Activated CD8-positive, alpha-beta T cell treated with anti-CD3 and anti-CD28 coated beads for 36 hours (primary cell): ENCODE results near the gene CCL7. TPM values are rescaled to one million over a fixed set of nuclear protein-coding genes. Genes with fewer than 3 reads are reported as not detected.

Source experiments
- ATAC-seq: fragments of 200-7000 bp; cut with Tn5 transposase; one replicate; pipeline ENCODE4 v1.10.0; 2021; ENCODE audit warnings: mild to moderate bottlenecking, moderate library complexity
- CTCF ChIA-PET: fragments of 350-600 bp; sonication (Branson Sonifier 250); formaldehyde crosslinking; loops from one replicate; lab custom pipeline; 2021; ENCODE audit warnings: antibody characterized with exemption; lab: Charles Lee
- POLR2A ChIA-PET: fragments of 350-600 bp; sonication (Branson Sonifier 250); formaldehyde crosslinking; loops from one replicate; lab custom pipeline; 2021; ENCODE audit warnings: antibody characterized with exemption; lab: Charles Lee
- DNase-seq: peaks from one replicate; pipeline ENCODE4 v3.0.0-alpha.2; 2020
- H3K27ac Mint-ChIP-seq: one replicate; pipeline ENCODE4 v1.8.0; 2021; ENCODE audit warnings: mild to moderate bottlenecking, mixed read lengths
- H3K27me3 Mint-ChIP-seq: one replicate; pipeline ENCODE4 v1.8.0; 2021; ENCODE audit warnings: mixed read lengths
- H3K36me3 Mint-ChIP-seq: one replicate; pipeline ENCODE4 v1.8.0; 2021; ENCODE audit warnings: low read depth, mixed read lengths
- H3K4me1 Mint-ChIP-seq: one replicate; pipeline ENCODE4 v1.8.0; 2021; ENCODE audit warnings: low read depth, mixed read lengths
- H3K4me3 Mint-ChIP-seq: one replicate; pipeline ENCODE4 v1.8.0; 2021; ENCODE audit warnings: mild to moderate bottlenecking, moderate library complexity, mixed read lengths
- H3K9me3 Mint-ChIP-seq: one replicate; pipeline ENCODE4 v1.8.0; 2021; ENCODE audit warnings: mixed read lengths
- CTCF ChIP-seq: fragments of 200-600 bp; IDR thresholded peaks from one replicate; pipeline ENCODE4 v1.8.0; 2022; ENCODE audit warnings: antibody characterized with exemption, mild to moderate bottlenecking
- intact Hi-C: fragments of 100-400 bp; cut with micrococcal nuclease; formaldehyde crosslinking; loops from one replicate; pipeline ENCODE4 v1.10.0; 2022
- total RNA-seq, 2 experiments: library from RNA; stranded (reverse); gene quantifications; one replicate each; pipeline ENCODE4 v1.2.3, GENCODE V29; 2021

CCL7 gene
- total RNA-seq, 2 experiments from 2014 or later = not detected

GRCh38 chr17:34241062-34241461 is 29.0 kb upstream of the CCL7 start:
- intact Hi-C loops = no loop called here
- H3K9me3 Mint-ChIP-seq = no peaks in the 10 kb centered on the region
- DNase-seq (no peak), ATAC-seq (no peak)
- no peaks in the 10 kb centered on the region for H3K4me1 Mint-ChIP-seq
- H3K36me3 Mint-ChIP-seq = no peaks in the 10 kb centered on the region
- TF ChIP-seq CTCF = no peak
- CTCF ChIA-PET = interaction anchor here (1.3 to 1.8 kb wide), 2 partner anchors 41 to 120 kb away, joined by 5 to 7 read pairs; no protein-coding TSS in a partner anchor
- no peak overlapping the region for H3K27ac Mint-ChIP-seq
- peaks cover 7% of the 10 kb centered on the region for H3K27me3 Mint-ChIP-seq
- no peak overlapping the region for H3K4me3 Mint-ChIP-seq
- POLR2A ChIA-PET = no interaction called here

GRCh38 chr17:34242587-34243363 is 27.2 kb upstream of the CCL7 start:
- H3K36me3 Mint-ChIP-seq = no peaks in the 10 kb centered on the region
- intact Hi-C loops = no loop called here
- no peaks in the 10 kb centered on the region for H3K9me3 Mint-ChIP-seq
- no peaks in the 10 kb centered on the region for H3K4me1 Mint-ChIP-seq
- ATAC-seq = no peak
- no peak for DNase-seq
- CTCF ChIA-PET = interaction anchor here (1.8 kb wide), 1 partner anchor 118 kb away, joined by 7 read pairs; no protein-coding TSS in a partner anchor
- no peak overlapping the region for H3K4me3 Mint-ChIP-seq
- H3K27me3 Mint-ChIP-seq = peaks cover 10% of the 10 kb centered on the region
- no peak for TF ChIP-seq CTCF
- POLR2A ChIA-PET = no interaction called here
- no peak overlapping the region for H3K27ac Mint-ChIP-seq

- Mint-ChIP-seq H3K9me3 (no peaks in the 10 kb centered on the region), H3K27ac (no peak overlapping the region), H3K27me3 (peaks cover 10% of the 10 kb centered on the region), H3K36me3 (no peaks in the 10 kb centered on the region), H3K4me3 (no peak overlapping the region), H3K4me1 (no peaks in the 10 kb centered on the region)
- ChIA-PET POLR2A (no interaction called here), CTCF (no interaction called here)
- TF ChIP-seq CTCF = no peak
- DNase-seq (no peak), ATAC-seq (no peak)
- intact Hi-C loops = no loop called here
These were observed 26.4 kb upstream of the CCL7 start for GRCh38 chr17:34243364-34244320.

- intact Hi-C loops = no loop called here
- Mint-ChIP-seq H3K27ac (no peak overlapping the region), H3K9me3 (no peaks in the 10 kb centered on the region), H3K36me3 (no peaks in the 10 kb centered on the region), H3K4me1 (no peaks in the 10 kb centered on the region), H3K27me3 (peaks cover 5% of the 10 kb centered on the region), H3K4me3 (no peak overlapping the region)
- no peak for TF ChIP-seq CTCF
- ChIA-PET CTCF (no interaction called here), POLR2A (no interaction called here)
- no peak for ATAC-seq
- DNase-seq = no peak
These were observed 24.6 kb upstream of the CCL7 start for GRCh38 chr17:34245351-34245905.
